Smooth muscle cell of trachea (primary cell): ENCODE data around the gene ERBB2. TPM values are rescaled to one million over a fixed set of nuclear protein-coding genes. Genes with fewer than 3 reads are reported as not detected.

Source experiments
- total RNA-seq: library from RNA; depleted of rRNA; stranded (reverse); fragments of >200 nt; gene quantifications from 2 replicates; pipeline ENCODE4 v1.2.1, GENCODE V29; 2014

The ERBB2 gene
- 37.1 and 50.3 TPM in 2 replicates for total RNA-seq

GRCh38 chr17:39699818-39700147 lies at the start of gene ERBB2:
Gene ERBB2, plus strand, starts transcription at chr17:39700064. Its CDS starts 175 bp downstream, at chr17:39700239.

GRCh38 chr17:39664581-39665561 lies 35.0 kb upstream of the ERBB2 start, which contains the start of gene TCAP:
Gene TCAP, plus strand, starts transcription at chr17:39665349. Its CDS starts 11 bp downstream, at chr17:39665360.

GRCh38 chr17:39667945-39668924 lies 31.6 kb upstream of the ERBB2 start, which contains the start of gene PNMT:
Gene PNMT, plus strand, starts transcription at chr17:39668453. Its CDS starts 23 bp downstream, at chr17:39668476.

GRCh38 chr17:39687546-39688474 lies 12.1 kb upstream of the ERBB2 start, which contains the start of gene PGAP3:
Gene PGAP3, minus strand, starts transcription at chr17:39688057. Its CDS starts 43 bp downstream, at chr17:39688014.

GRCh38 chr17:39730095-39730921 lies 30.4 kb downstream of the ERBB2 start, which contains the start of gene MIEN1:
Gene MIEN1, minus strand, starts transcription at chr17:39730532. Its CDS starts 37 bp downstream, at chr17:39730495.

GRCh38 chr17:39737760-39738567 lies 38.1 kb downstream of the ERBB2 start, which contains the start of gene GRB7:
Gene GRB7, plus strand, starts transcription at chr17:39737938. Its CDS starts 4,364 bp downstream, at chr17:39742302.

Other genes starting within 250 kb of the ERBB2 start
- gene MED1, start 248.8 kb upstream of the ERBB2 start, total RNA-seq, result 23.2 and 23.7 TPM in 2 replicates
- gene CDK12, start 238.6 kb upstream of the ERBB2 start, total RNA-seq, result 25.8 and 30.5 TPM in 2 replicates
- gene NEUROD2, start 92.1 kb upstream of the ERBB2 start, total RNA-seq, result not detected in 2 replicates
- 0.66 TPM in 1 of 2 replicates, not detected in the other for gene PPP1R1B, start 73.1 kb upstream of the ERBB2 start, total RNA-seq
- gene STARD3, start 62.9 kb upstream of the ERBB2 start, total RNA-seq, result 32.3 and 52.9 TPM in 2 replicates
- 0.29 and 0.50 TPM in 2 replicates for gene TCAP, start 34.7 kb upstream of the ERBB2 start, total RNA-seq
- gene PNMT, start 31.6 kb upstream of the ERBB2 start, total RNA-seq, result 0.17 TPM in 1 of 2 replicates, not detected in the other
- 13.2 and 20.2 TPM in 2 replicates for gene PGAP3, start 12.0 kb upstream of the ERBB2 start, total RNA-seq
- 21.4 and 21.8 TPM in 2 replicates for gene MIEN1, start 30.5 kb downstream of the ERBB2 start, total RNA-seq
- gene GRB7, start 37.9 kb downstream of the ERBB2 start, total RNA-seq, result 0.17 and 0.44 TPM in 2 replicates
- gene IKZF3, start 164.2 kb downstream of the ERBB2 start, total RNA-seq, result 0.33 TPM in 1 of 2 replicates, not detected in the other
- gene ZPBP2, start 168.1 kb downstream of the ERBB2 start, total RNA-seq, result not detected in 2 replicates
- gene GSDMB, start 218.6 kb downstream of the ERBB2 start, total RNA-seq, result 7.3 and 8.3 TPM in 2 replicates
- 50.5 and 81.0 TPM in 2 replicates for gene ORMDL3, start 227.5 kb downstream of the ERBB2 start, total RNA-seq
- gene LRRC3C, start 227.7 kb downstream of the ERBB2 start, total RNA-seq, result not detected in 2 replicates